HG03175 (cell line): Measurements from ENCODE around the gene MEIS1.

Experiments
- ATAC-seq: cut with Tn5 transposase; IDR thresholded peaks from one replicate; pipeline ENCODE4 v1.9.1; 2021; ENCODE audit warnings: mild to moderate bottlenecking, moderate library complexity; ENCODE audit not compliant: unreplicated experiment

MEIS1 gene

DNA sequence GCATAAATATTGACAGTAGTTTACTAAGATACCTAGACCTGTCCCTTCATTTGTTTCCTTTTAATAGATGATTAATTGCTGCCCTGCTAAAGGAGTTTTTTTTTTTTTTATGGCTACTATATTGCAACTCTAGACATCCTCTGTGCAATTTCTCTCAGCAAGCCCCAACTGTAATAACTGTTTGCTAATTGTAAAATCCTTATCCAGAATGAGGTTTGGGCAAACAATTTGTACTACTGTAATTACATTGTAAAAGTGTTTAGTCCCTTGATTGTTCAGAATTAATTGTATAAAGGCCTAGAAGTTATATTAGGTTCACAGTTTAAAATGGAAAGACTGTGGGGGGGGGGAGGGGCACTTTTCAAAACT is 3.7 kb upstream of the MEIS1 start:
- no peak for ATAC-seq

DNA sequence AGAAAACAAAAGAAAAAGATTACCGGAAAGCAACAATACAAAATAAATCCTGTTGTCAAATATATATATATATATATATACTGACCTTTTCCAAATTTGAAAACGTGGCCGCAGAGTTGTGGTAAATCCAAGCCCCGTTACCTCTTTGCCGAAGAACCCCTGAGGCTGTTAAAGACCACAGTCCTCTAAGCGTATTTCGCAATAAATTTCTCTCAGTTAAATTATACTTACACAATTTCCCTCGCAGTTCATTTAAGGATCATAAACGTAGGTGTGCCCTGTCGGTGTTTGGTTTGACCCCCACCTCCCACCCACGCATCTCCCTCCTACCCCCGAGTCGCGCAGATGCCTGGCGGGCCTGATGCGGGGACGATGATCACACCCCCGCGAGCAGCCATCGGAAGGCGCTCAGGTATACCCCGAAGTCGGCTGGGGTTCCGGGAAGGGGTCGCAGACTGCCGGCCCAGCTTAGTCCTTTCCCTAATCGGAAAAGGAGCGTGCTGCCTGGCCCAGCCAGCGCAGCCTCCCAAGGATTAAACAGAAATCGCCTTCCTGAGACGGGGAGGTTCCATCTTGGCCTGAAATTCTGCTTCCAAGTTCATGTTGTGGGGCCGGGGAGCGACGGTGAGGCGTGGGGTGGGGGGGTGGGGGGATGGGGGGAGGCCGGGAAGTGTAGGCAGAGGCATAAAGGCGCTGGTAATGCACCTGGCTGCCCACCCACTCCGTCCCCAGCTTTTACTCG is 2.9 kb upstream of the MEIS1 start:
- no peak for ATAC-seq

DNA sequence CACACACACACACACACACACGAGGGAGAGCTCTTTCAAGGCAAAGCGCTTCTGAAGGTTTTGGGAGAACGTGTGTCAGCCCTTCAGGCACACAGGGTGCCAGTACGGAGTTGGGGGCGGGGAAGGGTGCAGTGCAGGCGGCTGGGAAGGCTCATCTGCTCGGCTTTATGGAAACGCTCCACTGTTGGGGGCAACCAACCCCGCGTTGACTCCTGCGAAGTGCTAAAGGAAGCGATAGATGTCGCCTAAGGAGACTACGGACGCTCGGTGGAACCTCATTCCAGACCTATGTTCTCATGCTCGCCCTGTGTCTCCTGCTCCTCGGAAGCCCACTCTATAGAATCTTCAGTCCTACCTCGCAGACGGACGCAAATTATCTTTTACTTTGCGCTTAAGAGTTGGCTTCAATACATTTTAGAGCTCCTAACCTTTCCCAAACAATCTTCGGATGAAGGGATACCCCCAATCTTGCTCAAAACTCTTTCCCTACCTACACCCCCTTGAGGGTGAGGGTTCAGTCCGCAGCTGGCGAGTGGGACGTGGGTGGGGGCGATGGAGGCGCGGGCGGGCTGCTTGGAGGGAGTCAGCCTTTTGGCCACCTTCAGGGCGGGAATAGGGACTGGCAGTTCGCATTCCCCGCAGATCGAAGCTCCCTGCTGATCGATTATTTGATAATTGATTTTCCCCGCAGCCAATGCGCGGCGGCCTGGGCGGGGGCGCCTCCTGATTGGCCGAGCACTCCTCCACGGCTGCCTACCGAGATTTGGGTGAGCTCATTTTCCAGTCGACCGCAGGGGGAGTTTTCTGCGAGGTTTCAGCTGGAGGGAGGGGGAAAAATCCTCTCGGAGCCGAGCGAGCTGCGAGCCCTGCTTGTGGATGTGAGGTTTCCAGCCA is 1.9 kb upstream of the MEIS1 start:
- no peak for ATAC-seq

DNA sequence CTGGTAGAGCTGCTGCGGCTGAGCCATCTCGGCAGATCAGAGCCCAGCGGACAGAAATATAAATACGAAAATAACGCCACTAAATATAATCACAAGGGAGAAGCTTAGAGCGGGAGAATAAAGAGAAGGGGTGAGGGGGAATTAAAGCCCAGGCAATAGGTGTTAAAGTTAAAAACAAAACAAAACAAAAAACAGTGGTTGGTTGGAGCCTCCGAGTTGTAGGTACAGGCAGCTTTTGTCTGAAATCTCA is 1.3 kb upstream of the MEIS1 start:
- ATAC-seq, result no peak

DNA sequence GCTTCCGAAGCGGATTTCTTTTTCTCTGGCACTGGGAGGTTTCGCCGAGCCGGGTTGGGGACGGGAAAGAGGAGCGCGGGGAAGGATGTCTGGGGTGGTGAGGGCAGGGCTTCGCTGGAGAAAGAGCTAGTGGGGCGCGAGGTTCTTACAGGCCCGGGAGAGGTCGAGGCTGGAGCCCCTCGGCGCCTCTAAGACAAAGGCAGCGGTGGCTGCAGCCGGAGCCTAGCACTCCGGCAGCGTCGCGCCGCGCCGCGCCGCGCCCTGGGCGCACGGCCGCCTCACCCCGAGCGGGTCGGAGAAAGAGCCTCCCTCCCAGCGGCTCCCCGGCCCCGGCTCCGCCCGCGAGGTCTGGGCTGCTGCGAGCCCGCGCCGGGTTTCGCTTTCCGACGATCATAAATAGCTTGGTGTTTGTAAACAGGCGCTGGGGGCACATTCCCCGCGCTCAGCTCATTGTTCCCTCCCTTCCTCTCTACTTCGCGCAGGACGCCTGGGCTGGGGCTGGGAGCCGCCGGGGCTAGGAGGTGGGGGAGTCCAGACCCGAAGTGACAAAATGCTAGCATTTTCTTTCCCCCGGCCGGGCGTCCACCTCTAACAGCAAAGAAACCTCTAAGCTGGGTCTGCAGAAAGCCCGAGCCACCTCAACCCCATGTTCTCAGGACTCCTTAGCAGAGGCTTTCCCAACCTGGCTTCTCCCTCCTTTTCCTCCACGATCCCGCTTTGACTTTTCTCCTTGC is 813 bp upstream of the MEIS1 start:
- ATAC-seq, result peak; percentile 48

DNA sequence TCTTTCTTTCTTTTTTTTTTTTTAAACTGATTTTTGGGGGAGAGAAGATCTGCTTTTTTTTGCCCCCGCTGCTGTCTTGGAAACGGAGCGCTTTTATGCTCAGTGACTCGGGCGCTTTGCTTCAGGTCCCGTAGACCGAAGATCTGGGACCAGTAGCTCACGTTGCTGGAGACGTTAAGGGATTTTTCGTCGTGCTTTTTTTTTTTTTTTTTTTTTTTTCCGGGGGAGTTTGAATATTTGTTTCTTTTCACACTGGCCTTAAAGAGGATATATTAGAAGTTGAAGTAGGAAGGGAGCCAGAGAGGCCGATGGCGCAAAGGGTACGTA is 587 bp downstream of the MEIS1 start:
- no peak for ATAC-seq

DNA sequence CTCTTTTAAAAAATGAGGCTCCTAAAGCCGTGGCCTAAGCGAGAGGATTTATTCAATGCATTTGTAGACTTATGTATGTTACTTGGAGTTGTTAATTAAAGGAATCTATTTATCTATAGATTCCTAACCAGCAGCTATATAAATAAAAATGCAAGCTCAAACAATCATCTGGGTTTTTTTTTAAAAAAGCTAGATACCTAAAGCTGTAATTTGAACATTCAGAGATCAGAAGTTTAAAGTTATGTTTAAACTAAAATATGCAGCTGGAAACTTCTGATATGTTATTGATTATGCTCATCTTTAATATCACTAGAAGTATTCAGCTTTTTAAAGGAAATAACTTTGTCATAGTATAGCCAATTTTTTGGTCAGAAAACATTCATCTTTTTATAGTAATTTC is 1.0 kb downstream of the MEIS1 start:
- ATAC-seq, result no peak

DNA sequence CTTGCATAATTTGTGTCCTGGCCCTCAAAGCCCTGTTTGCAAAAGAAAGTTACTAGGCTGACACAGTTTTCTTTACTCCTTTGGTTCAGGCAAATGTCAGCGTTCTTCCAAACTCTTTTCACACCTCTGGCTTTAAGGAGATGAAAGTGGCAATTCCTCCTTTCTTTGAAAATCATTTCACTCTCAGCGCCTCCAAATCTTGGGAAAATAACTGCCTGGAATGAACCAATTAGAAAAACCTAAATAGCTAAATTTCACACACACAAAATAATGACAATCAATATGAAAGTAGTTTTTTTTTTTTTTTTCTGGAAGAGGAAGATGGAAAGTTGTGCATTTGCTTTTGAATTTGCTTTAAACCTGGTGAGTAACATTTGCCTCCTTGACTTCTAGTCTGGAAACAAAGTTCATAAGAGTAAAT is 1.7 kb downstream of the MEIS1 start:
- ATAC-seq, result no peak

DNA sequence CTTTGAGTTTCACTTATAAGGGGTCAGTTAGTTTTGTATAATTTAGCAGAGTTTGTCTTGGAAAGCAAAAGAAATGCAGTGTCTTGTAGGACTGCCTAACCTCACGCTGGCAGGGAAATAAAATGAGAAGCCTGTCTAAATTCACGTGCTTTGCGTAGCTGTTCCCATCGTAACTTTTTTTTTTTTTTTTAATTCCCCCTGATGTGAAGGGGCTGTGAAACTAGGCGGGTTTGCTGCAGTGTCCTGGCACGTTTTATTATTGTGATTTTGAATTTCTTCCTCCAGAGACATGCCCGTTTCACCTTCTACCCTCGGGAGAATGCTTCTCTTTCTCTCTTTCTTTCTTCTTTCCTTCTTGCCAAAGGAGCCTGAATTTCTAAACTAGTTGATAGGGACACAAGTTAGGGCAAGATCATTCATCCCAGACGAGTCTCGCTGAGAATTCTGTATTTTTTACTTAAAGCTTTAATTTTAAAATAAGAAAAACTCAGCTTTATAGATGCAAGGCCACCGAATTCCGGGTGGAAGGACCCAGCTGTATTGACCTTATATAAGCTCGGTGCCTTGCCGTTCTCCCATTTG is 2.3 kb downstream of the MEIS1 start:
- no peak for ATAC-seq

DNA sequence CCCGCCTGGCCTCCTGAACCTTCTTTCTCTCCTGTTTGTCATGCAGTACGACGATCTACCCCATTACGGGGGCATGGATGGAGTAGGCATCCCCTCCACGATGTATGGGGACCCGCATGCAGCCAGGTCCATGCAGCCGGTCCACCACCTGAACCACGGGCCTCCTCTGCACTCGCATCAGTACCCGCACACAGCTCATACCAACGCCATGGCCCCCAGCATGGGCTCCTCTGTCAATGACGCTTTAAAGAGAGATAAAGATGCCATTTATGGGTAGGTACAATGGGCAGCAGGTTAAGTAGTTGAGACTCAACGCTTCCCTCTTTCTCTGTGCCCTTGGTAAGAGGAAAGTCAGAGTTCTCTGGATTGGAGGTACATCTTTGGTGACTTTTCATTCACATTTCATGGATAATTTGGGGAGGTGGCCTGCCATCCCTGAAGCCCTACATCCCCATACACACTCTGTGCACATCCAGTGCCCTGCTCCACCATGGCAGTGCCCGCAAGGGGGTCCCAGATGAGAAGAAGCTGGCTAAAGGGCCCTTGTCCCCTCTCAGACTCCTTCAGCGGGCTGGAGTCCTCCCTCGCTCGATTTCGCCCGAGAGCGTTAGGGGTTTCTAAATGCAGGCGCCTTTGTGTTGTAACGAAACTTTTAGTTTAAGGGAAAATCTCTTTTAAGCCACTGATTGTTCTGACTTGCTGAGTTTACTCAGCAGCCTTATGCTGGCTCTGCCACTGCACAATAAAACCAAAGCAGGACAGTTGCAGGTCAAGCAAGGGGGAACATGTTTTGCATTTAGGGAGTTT is 3.0 kb downstream of the MEIS1 start:
- ATAC-seq, result no peak

DNA sequence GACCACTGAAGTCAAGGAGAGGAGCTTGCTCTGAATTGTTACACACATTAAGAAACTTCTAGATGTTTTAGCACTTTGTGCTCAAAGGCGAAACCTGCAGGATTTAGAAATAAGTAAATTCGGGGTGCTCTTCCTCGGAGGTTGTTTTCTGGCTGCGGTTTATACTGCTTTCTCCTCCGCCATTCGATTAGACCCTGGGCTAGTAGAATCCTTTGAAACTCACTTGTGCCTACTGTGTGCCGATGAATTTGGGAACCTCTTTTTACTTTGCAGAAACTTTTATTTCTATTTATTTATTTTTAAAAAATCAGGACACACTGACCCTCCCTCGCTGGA is 3.5 kb downstream of the MEIS1 start:
- ATAC-seq, result no peak

DNA sequence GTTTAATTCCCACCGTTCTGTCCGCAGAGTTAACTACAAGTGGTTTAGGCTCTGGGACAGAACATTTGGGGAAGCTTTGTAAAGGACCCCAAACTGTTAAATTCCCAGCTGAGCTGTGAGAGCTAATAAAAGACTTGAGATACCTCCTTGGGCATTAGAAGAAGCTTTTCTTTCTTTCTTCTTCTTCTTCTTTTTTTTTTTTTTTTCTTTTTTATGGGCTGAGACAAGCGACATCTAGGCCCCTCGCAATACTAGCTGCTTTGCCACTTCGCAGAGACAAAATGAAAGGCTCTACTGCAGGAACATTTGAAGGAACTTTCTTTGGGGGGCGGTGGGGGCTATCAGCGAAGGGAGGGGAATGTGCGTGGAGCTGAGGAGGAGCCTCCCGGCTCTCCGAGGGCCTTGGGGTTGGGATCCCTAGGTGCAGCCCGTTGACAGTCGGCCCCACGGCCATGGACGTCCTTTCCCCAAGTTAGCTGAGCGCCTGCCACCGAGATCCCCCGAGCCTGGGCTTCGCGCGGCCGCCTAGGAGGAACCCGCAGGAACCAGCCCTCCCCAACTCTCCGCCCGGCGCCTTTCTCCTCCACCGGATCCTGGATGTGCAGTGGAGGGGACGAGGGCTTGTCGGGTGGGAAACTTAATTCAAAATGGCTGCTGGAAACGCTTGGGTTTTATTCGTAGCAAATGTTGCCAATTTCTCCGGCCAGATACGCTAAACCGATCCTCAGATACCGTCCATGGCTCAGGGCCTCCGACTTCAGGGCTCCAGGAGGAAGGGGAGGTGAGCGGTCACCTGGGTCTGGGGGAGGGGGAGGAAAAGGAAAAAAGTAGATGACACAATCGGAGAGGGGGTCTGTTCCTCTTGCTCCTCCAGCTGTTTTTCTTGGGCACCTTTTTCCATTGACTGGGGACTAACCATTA is 4.2 kb downstream of the MEIS1 start:
- ATAC-seq, result no peak

DNA sequence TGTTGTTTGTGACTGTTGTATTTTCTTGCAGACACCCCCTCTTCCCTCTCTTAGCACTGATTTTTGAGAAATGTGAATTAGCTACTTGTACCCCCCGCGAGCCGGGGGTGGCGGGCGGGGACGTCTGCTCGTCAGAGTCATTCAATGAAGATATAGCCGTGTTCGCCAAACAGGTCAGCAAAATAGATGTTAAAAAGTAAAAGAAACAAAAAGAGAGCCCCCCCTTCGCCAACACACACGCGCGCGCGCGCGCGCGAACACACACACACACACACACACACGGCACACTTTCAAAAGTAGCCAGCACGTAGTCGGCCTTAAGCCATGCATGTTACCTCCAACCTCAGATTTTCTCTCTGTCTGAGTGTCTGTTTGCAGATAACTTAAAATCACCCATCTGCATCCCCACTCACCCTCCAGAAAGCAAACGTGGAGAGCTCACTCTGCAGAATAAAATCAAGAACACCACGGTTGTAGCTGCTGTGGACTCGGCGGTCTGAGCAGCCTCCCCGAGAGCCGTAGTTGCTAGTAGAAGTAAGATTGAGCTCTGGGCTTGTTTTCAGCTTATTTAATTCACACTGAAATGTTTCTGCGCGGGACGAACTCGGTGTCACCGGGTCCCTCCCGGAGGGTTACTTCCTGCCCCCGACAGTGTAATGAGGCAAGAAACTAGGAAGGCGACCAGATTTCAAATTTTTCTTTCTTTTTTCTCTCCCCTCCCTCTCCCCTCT is 5.1 kb downstream of the MEIS1 start:
- no peak for ATAC-seq

DNA sequence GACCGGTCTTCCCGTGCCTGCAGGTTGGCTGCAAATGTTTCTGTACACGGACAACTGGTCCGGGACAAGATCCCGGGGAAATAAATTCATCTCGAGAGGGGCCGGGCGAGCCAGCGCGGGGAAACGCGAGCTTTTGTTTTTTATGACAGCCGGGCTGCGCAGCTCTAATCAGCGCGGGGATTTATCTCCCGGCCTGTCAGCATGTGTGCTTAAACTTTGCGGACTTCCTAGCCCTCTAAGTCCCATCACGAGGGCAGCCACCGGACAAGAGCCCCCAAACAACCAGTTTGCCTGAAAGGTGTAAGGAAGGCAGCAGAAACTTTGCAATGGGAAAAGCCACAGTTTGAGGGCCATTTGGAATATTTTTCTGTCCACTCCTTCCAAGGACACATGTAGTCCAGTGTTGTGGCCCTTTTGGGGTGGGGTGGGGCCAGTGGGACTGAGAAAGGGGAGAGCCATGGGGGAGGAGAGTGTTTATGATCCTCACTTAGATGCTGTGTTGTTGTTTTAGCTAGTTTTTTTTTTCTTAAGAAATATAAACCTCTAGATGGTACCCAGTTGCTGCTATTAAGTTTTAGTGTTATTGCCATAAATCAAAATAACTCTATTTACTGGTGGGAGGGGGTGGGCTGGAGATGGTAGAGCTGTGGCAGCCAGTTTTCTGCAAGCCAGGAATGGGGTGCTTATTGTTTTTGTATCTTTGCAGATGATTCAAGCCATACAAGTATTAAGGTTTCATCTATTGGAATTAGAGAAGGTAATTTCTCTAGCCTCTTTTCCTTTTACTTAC is 6.0 kb downstream of the MEIS1 start:
- no peak for ATAC-seq

DNA sequence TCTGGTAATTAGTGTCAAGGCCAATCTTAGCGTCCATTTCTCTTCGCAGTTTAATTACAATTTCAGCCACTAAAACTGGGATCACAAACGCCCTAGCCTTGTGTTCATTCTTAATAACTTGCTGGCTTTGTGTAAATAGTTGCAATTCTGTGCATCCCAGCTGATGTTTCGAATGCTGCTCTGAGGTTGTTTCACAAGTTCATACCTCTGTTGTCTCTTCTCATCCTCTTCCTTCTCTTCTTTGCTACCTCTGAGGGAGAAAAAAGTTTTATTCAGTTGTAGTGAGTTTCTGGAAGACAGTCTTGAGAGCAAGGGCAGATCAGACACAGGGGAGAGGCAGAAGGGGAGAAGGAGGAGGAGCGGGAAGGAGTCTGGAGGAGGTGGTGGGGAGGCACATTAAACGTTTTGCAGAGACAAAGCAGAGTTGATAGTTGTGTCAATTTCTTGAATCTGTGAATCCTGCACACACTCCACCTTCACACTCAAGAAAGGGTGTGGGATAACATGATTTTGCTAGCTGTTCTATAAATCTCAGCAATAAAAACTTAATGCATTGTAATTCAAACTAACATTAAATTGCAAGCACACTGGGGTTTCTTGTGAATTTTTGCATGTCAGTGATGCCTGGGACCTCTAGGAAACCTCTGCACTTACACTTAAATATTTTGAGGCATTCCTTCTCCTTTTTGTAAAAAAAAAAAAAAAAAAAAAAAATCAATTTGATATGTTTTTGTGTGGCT is 6.8 kb downstream of the MEIS1 start:
- no peak for ATAC-seq

DNA sequence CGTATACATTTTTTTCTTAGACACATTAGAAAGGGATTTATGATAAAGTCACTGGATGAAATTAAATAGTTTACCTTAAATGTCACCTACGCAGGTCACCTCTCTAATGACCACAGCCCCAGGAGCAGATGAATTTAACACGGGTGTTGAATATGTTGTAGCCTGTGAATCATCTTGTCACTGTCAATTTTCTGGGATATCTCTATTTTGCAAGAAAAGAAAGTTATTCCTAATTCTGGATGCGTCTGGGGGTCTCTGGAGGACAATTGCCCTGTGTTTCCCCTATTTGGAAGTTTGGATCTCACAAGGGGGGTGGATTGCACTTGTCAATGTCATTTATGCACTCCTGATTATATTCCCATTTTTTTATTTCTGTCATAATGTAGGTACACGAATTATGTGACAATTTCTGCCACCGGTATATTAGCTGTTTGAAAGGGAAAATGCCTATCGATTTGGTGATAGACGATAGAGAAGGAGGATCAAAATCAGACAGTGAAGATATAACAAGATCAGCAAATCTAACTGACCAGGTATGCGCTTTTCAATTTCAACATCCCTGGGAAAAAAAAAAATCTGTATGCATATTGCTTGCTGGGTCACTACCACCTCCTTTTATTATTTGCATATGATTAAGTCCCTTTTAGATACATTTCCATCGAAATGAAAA is 7.7 kb downstream of the MEIS1 start:
- ATAC-seq, result no peak
